Measurements from ENCODE around the gene COA7.
A peak's percentile ranks its signal among the peaks of the same experiment; 100 is the strongest.

COA7 gene

GRCh38 chr1:52667984-52668383, 30.2 kb downstream of the COA7 start:
- DNase-seq, result no peak

- no peak for DNase-seq
These were observed 30.9 kb downstream of the COA7 start for GRCh38 chr1:52667290-52667689.

- no peak for DNase-seq
These were observed 32.9 kb downstream of the COA7 start for GRCh38 chr1:52665006-52665941.

GRCh38 chr1:52663716-52664115, 34.4 kb downstream of the COA7 start:
- DNase-seq, result no peak

GRCh38 chr1:52662645-52663313, 35.4 kb downstream of the COA7 start:
- peak; percentile 78 for DNase-seq

- DNase-seq, result no peak
These were observed 37.3 kb downstream of the COA7 start for GRCh38 chr1:52660807-52661206.

GRCh38 chr1:52659851-52660596, 38.1 kb downstream of the COA7 start:
- peak; percentile 3 for DNase-seq

- DNase-seq, result no peak
These were observed 38.8 kb downstream of the COA7 start for GRCh38 chr1:52659356-52659755.

- no peak for DNase-seq
These were observed 39.4 kb downstream of the COA7 start for GRCh38 chr1:52658795-52659194.

- no peak for DNase-seq
These were observed 40.4 kb downstream of the COA7 start for GRCh38 chr1:52657702-52658101.

GRCh38 chr1:52654063-52654462, 44.1 kb downstream of the COA7 start:
- DNase-seq, result no peak

- DNase-seq, result no peak
These were observed 44.8 kb downstream of the COA7 start for GRCh38 chr1:52653207-52653849.

- DNase-seq, result no peak
These were observed 46.2 kb downstream of the COA7 start for GRCh38 chr1:52651904-52652303.

GRCh38 chr1:52645261-52645660, 52.9 kb downstream of the COA7 start:
- no peak for DNase-seq

GRCh38 chr1:52641307-52641706, 56.8 kb downstream of the COA7 start:
- no peak for DNase-seq

- DNase-seq, result no peak
These were observed 57.5 kb downstream of the COA7 start for GRCh38 chr1:52640697-52641096.

- DNase-seq, result no peak
These were observed 60.2 kb downstream of the COA7 start for GRCh38 chr1:52637946-52638345.

GRCh38 chr1:52636721-52637695, 61.1 kb downstream of the COA7 start:
- no peak for DNase-seq

- DNase-seq, result no peak
These were observed 62.6 kb downstream of the COA7 start for GRCh38 chr1:52635321-52636089.
